Lung (tissue), 12 donors: ENCODE measurements around the gene AHCYL2. TPM values are rescaled to one million over a fixed set of nuclear protein-coding genes. Genes with fewer than 3 reads are reported as not detected.
"Not testable (repeated sequence)": the region's sequence is repeated elsewhere in the genome, so short reads cannot be mapped to it uniquely, and the experiment has no call there.

Source experiments
- ATAC-seq: fragments of 200-7000 bp; cut with Tn5 transposase; one replicate; pipeline ENCODE4 v1.9.1; 2020; ENCODE audit warnings: moderate number of reproducible peaks; ENCODE audit not compliant: insufficient read depth, low FRiP score
- DNase-seq, 3 donors: peaks; one replicate each; pipeline ENCODE4 v3.0.0-alpha.2; 2013 to 2017
- H3K27ac ChIP-seq, 2 donors: one replicate each; pipeline ENCODE4 v1.5.1; 2013; ENCODE audit warnings: mild to moderate bottlenecking in 2 of 2, moderate library complexity in 2 of 2, control low read depth in 1 of 2, inconsistent platforms in 1 of 2, low read depth in 1 of 2, low read length in 1 of 2
- H3K27me3 ChIP-seq, 3 donors: one replicate each; pipeline ENCODE4 v1.5.1; 2013; ENCODE audit warnings: low read length in 2 of 3; ENCODE audit not compliant: control insufficient read depth in 3 of 3, insufficient read depth in 3 of 3
- H3K36me3 ChIP-seq, 4 donors: one replicate each; pipeline ENCODE4 v1.5.1; 2013; ENCODE audit warnings: low read length in 4 of 4, mild to moderate bottlenecking in 1 of 4, moderate library complexity in 1 of 4; ENCODE audit not compliant: control insufficient read depth in 4 of 4, insufficient read depth in 4 of 4
- H3K4me1 ChIP-seq, 5 donors: one replicate each; pipeline ENCODE4 v1.5.1; 2013; ENCODE audit warnings: low read length in 5 of 5, mild to moderate bottlenecking in 2 of 5, moderate library complexity in 1 of 5; ENCODE audit not compliant: control insufficient read depth in 5 of 5, insufficient read depth in 5 of 5
- H3K4me3 ChIP-seq: one replicate; pipeline ENCODE4 v1.5.1; 2013; ENCODE audit warnings: mild to moderate bottlenecking, control low read depth, moderate library complexity
- H3K9ac ChIP-seq, 2 donors: one replicate each; pipeline ENCODE4 v1.5.1; 2013; ENCODE audit warnings: low read length in 2 of 2, control low read depth in 1 of 2; ENCODE audit not compliant: insufficient read depth in 1 of 2
- H3K9me3 ChIP-seq, 4 donors: one replicate each; pipeline ENCODE4 v1.5.1; 2013; ENCODE audit warnings: low read length in 3 of 4, mild to moderate bottlenecking in 1 of 4, moderate library complexity in 1 of 4; ENCODE audit not compliant: control insufficient read depth in 4 of 4, insufficient read depth in 3 of 4
- CTCF ChIP-seq: IDR thresholded peaks from 2 replicates; pipeline ENCODE4 v1.5.1; 2012; ENCODE audit warnings: mild to moderate bottlenecking; ENCODE audit errors: control extremely low read depth, extremely low read depth
- WGBS, 2 donors: extraction: QIAGEN DNeasy Blood & Tissue Kit; methylation state at CpG; one replicate each; pipeline ENCODE4 v1.1.7; 2013; 5-methylcytosine and 5-hydroxymethylcytosine counted together
- polyA plus RNA-seq, 2 donors: library from polyadenylated mRNA; stranded (reverse); fragments of 200-250 nt; gene quantifications; one replicate each; pipeline ENCODE4 v1.2.1, GENCODE V29; 2013
- total RNA-seq, 2 donors: library from RNA; depleted of rRNA in 1 of 2; stranded (reverse); fragments of >200 nt in 1 of 2; gene quantifications; one replicate each; pipeline ENCODE4 v1.2.1, GENCODE V29; 2014 to 2021
- donor health status: control.
- donor health status: control.
- donor health status: Bipolar disorder and iron deficiency.
- donor health status: healthy.
- donor health status: DM: yes; HTN: yes; CAD: no.

AHCYL2 gene
- total and polyA plus RNA-seq, 4 donors = 16.3 to 172 (median 93.8) TPM

- no peak for TF ChIP-seq CTCF
- Histone ChIP-seq H3K36me3 (peaks cover 0 to 2% (median 0%) of the 10 kb centered on the region in 4 donors), H3K27ac (no peak overlapping the region), H3K9me3 (no peaks in the 10 kb centered on the region), H3K9ac (no peak overlapping the region), H3K4me3 (no peak overlapping the region), H3K4me1 (no peaks in the 10 kb centered on the region), H3K27me3 (no peaks in the 10 kb centered on the region)
- WGBS, 2 donors = 82 to 88% methylated on average over 2 of the region's 2 CpGs
- no peak for ATAC-seq
- no peak for DNase-seq
These were observed 123.4 kb downstream of the AHCYL2 start for GRCh38 chr7:129348023-129348740.

GRCh38 chr7:129351320-129351719 lies 126.5 kb downstream of the AHCYL2 start:
- Histone ChIP-seq H3K36me3 (peaks cover 0 to 2% (median 0%) of the 10 kb centered on the region in 4 donors), H3K9ac (no peak overlapping the region), H3K27ac (no peak overlapping the region), H3K27me3 (no peaks in the 10 kb centered on the region), H3K4me3 (no peak overlapping the region), H3K9me3 (no peaks in the 10 kb centered on the region), H3K4me1 (no peaks in the 10 kb centered on the region)
- no peak for TF ChIP-seq CTCF
- no peak for DNase-seq
- no peak for ATAC-seq
- 79 to 85% methylated on average over 3 of the region's 3 CpGs for WGBS, 2 donors

- H3K4me3 ChIP-seq, H3K4me1 ChIP-seq, ATAC-seq, H3K36me3 ChIP-seq, H3K9me3 ChIP-seq, DNase-seq, H3K9ac ChIP-seq, H3K27me3 ChIP-seq, H3K27ac ChIP-seq: not testable (repeated sequence)
- 77 to 90% methylated on average over 5 of the region's 5 CpGs for WGBS, 2 donors
These were observed 128.3 kb downstream of the AHCYL2 start for GRCh38 chr7:129353104-129353503.

GRCh38 chr7:129354428-129355157 lies 129.8 kb downstream of the AHCYL2 start:
- 76 to 79% methylated on average over 5 of the region's 5 CpGs for WGBS, 2 donors
- H3K4me1 ChIP-seq = no peaks in the 10 kb centered on the region
- ATAC-seq = no peak

More at GRCh38 chr7:129354428-129355157, 129.8 kb downstream of the AHCYL2 start:
- no peak overlapping the region for H3K9ac ChIP-seq
- H3K4me3 ChIP-seq = no peak overlapping the region
- H3K27ac ChIP-seq = no peak overlapping the region
- no peak for DNase-seq
- no peak for TF ChIP-seq CTCF
- H3K27me3 ChIP-seq = no peaks in the 10 kb centered on the region
- H3K36me3 ChIP-seq = peaks cover 0 to 2% (median 0%) of the 10 kb centered on the region in 4 donors
- no peaks in the 10 kb centered on the region for H3K9me3 ChIP-seq
